H1 (cell line): ENCODE results near the gene ADM2. TPM values are rescaled to one million over a fixed set of nuclear protein-coding genes. Genes with fewer than 3 reads are reported as not detected.

Experiments used
- CHD7 ChIP-seq: fragments of 300-600 bp; sonication (generic); IDR thresholded peaks from 2 replicates; pipeline ENCODE4 v1.7.1; 2012; ENCODE audit warnings: low read length, moderate library complexity, mild to moderate bottlenecking, inconsistent platforms; ENCODE audit not compliant: insufficient replicate concordance
- NANOG ChIP-seq: IDR thresholded peaks from 2 replicates; pipeline ENCODE4 v1.6.1; 2011; ENCODE audit warnings: low read length, low read depth, mild to moderate bottlenecking, inconsistent platforms; ENCODE audit not compliant: insufficient read depth, poor library complexity, severe bottlenecking
- polyA plus RNA-seq, 7 experiments: library from polyadenylated mRNA; depleted of rRNA in 3 of 7; stranded (reverse) in 5 of 7; unstranded in 2 of 7; fragments of >200 nt in 5 of 7; fragments of 200-250 nt in 2 of 7; gene quantifications; 1 replicate in 5 of 7; 2 replicates in 1 of 7; 4 replicates in 1 of 7; pipeline versions ENCODE4 v1.2.1 to v1.2.3, GENCODE V29; 2011 to 2013; ENCODE audit warnings: missing spikeins in 2 of 7, mixed read lengths in 2 of 7
- total RNA-seq: library from RNA; stranded (reverse); fragmentation: NEBNext Ultra II Directional; extraction: Animal tissue kit (Norgen Biotek cat#: 25700); gene quantifications from 2 replicates; pipeline ENCODE4 v1.2.1, GENCODE V29; 2021

Gene ADM2
- total and polyA plus RNA-seq, 2 of the 8 experiments (the other 6 are each of a cell fraction or from before 2014, with no cell fraction given): 3.3 to 7.5 TPM

- TF ChIP-seq NANOG (no peak), CHD7 (no peak)
Measured at GRCh38 chr22:50439314-50439870, 42.0 kb upstream of the ADM2 start (continued).
